ENCODE results near the gene MSI2.

DNA sequence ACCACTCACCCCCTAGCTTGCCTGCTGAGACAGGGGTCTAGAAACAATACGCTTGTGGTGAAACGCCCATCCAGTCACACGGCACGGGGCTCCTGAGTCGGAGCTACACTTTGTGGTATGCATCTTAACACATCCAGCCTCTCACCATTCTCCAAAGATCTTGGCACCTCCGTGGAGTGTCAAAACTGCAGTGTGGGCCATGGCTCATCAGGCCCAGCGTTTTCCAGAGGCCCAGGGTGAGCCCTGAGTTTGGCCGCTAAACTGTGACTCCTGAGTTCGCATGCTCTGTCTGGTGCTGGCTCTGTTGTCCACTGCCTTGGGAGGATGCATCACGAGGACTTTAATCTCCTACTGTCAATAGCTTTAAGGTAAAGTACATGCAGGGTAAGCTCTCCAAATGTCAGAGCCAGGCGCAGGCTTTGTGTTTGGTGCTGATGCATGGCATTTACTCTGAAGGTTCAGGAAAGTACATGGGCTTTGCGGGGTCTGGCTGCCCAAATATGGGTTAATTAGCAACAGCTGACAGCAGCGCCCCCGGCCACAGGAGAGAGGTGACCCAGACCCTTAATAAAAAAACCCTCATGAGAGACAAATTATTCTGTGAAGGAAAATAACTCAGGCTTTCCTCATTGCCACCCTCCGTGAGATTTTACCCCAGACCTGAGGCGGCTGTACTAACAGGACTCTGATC is 370.3 kb downstream of the MSI2 start:
- TF ChIP-seq, protein P1, sequence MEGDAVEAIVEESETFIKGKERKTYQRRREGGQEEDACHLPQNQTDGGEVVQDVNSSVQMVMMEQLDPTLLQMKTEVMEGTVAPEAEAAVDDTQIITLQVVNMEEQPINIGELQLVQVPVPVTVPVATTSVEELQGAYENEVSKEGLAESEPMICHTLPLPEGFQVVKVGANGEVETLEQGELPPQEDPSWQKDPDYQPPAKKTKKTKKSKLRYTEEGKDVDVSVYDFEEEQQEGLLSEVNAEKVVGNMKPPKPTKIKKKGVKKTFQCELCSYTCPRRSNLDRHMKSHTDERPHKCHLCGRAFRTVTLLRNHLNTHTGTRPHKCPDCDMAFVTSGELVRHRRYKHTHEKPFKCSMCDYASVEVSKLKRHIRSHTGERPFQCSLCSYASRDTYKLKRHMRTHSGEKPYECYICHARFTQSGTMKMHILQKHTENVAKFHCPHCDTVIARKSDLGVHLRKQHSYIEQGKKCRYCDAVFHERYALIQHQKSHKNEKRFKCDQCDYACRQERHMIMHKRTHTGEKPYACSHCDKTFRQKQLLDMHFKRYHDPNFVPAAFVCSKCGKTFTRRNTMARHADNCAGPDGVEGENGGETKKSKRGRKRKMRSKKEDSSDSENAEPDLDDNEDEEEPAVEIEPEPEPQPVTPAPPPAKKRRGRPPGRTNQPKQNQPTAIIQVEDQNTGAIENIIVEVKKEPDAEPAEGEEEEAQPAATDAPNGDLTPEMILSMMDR (IDR thresholded peaks at IDR 0.05), result no peak
- TF ChIP-seq POLR2A (IDR thresholded peaks at IDR 0.05), result no peak

Data from adrenal gland (tissue), 5 donors.